Stimulated activated CD4-positive, alpha-beta T cell treated with anti-CD3 and anti-CD28 coated beads, Interleukin-4, amount 100 ng/mL, for 48 hours (primary cell): ENCODE results near the gene RS1.

Experiments used
- DNase-seq, 2 donors: peaks; one replicate each; pipeline ENCODE4 v3.0.0-alpha.2; 2020; ENCODE audit warnings: low read depth in 2 of 2

The RS1 gene

DNA sequence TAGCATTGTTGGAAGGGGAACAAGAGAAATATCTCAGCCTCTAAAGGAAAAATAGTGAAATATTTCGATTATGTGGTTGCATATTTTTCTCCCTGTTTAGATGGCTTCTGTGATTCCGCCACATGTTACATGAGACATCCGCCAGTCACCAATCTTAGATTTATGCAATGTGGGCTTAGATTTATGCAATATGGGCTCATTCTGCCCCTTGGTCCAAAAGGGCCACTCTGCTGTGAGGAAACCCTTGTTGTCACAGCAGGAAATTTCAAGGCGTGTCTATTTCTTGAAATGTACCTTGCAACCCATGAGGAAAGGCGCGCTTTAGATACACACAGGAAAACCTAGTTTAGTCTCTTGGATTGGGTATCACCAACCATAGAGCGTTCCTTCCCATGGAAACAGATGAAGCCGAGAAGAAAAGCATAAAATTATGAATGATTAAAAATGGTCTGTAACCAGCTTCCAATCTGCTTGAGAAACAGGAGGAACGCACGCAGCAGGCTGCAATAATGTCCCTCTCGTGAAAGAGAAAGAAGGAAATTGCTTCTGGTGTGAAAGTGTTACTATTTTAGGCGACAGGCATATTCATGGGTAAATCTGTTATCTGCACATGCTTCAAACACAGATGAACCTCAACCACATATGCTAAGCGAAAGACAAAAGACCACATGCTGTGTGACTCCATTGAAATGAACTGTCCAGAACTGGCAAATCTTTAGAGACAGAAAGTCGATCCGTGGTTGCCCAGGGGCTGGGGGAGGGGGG, 3.7 kb downstream of the RS1 start:
- no peak for DNase-seq

DNA sequence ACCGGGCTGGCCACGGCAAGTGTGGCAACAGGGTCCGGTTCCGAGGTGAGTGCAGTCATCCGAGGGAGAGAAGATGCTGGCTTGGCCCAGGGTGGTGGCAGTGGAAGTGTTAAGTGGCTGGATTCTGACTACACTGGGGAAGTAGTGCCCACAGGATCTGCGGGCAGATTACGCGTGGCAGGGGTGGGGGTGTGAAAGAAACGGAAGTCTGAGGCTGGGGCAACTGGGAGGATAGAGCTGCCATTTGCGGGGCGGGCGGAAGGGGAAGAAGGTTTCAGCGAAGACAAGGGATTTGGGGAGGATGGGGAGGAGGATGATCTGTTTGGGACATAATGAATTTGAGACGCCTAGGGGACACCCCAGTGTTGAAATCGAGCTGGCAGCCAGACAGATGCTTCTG, 5.3 kb downstream of the RS1 start:
- DNase-seq = no peak

DNA sequence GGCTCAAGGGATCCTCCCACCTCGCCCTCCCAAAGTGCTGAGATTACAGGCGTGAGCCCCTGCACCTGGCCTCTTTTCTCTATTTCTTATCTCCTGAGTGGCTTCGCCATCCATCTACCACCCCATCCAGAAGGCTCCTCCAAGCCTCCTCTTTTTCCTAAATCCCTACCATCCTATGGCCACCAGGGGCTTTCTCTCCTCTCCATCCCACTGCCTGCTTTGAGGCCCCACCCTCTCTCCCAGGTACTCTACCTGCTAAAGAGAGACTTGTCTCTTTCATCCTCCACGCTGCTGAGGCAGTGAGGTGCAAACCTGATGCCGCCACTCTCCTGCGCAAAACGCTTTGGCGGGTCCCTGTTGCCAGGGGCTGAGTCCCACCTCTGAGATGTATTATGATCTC, 7.0 kb downstream of the RS1 start:
- DNase-seq = no peak

DNA sequence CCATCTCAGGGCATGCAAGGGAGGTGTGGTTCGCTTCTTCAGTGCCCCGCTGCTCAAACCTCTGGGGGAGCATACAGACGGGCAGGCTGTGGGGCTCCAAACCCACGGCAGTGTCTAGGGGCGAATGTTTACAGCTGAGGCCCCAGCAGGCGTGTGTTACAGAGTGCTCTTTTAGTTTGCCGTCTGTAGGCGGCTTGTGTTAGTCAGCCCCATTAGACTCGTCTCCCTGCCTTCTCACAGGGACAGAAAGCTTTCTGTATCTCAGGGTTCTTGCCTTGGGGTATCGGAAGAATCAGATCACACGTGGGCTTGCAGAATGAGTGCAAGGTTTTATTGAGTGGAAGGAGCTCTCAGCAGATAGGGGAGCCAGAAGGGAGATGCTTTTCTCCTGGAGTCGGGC, 10.6 kb downstream of the RS1 start:
- no peak for DNase-seq

DNA sequence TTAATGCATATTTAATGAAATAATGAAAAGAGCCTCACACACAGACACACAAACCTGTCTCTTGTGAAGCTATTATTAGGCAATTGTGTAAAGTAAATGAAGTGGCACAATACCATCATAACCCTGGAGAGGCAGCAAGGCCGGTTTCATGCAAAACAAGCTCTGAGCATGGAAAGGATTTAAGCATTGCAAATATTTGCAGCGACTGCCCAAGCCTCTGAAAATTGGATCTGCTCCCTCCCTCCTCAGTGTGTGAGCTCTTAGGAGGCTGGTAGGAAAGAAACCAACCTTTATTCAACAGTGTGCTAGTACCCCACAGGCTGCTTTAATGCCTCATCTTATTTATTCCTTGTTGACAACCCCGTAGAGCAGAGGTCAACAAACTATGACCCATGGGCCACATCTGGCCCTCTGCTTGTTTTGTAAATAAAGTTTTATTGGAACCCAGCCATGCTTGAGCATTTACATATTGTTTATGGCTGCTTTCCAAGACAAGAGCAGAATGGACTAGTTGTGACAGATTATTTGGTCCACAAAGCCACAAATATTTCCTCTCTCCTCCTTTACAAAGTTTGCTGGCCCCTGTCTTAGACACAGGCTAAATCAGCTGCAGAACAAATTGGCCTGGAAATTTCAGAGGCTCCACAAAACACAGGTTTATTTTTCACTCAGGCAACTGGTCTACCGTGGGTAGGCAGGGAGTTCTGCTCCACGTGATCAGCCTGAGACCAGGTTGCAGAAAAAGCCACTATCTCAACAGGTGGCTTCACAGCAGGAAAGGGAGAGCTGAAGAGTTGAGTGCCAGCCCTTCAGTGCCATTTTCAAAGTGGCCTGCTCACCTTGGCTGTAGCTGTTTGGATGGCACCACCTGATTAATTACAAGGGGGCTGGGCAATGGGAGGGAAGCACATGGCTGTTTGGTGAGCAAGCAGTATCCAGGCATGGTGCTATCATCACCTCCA, 16.8 kb downstream of the RS1 start:
- no peak for DNase-seq

DNA sequence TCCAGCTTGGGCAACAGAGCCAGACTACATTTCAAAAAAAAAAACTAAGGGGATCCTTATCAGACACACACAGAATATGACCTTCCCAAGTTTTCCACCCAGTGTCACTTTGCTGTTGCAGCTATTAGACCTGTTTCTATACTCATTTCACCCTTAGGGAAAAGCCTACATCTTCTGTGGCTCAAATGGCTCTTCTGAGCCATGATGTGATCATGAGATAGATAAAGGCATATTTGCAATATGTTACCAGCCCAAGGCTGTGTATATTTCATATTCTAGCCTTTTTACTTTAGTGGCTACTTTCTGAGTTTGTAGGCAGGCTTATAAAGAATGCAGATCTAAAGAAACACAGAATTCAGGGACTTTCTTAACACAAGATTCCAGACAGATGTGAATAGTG, 19.3 kb downstream of the RS1 start:
- DNase-seq = no peak

DNA sequence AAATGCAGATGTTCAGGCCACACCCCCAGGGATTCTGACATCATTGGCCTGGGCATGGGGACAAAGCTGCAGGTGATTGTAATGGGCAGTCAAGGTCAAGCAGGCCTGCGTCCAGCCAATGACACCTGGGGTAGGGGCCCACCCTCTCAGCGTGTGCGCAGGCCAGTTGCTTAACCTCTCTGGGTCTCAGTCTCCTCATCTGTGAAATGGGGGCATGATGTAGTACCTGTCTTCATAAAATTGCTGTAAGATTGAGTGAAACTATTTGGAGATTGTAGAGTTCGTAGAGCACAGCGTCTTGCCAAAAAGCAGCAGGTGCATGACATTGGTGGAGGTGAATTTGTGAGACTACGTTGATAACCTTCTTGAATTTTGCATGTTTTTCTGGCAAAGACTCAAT, 21.2 kb downstream of the RS1 start:
- DNase-seq = no peak

DNA sequence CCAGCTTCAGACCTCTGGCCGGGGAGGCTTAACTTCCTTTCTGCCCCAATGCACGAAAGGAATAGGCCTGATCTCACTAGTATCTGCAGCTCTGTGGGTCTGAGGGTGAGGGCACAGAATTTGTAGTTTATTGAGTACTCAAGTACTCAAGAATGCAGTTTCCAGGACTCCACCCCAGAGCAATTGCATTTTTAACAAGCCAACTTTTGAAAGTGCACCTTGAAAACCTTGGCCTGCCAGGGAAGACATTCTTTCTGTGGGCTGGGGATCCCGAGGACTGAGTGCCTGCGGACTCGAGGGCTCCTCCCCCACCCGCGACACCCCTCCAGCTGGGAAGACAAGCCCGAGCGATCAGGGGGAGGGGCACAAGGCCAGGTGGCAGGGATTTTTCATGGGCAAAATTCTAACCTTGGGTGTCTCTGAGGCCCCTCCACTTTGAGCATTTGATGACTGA, 22.4 kb downstream of the RS1 start:
- no peak for DNase-seq

DNA sequence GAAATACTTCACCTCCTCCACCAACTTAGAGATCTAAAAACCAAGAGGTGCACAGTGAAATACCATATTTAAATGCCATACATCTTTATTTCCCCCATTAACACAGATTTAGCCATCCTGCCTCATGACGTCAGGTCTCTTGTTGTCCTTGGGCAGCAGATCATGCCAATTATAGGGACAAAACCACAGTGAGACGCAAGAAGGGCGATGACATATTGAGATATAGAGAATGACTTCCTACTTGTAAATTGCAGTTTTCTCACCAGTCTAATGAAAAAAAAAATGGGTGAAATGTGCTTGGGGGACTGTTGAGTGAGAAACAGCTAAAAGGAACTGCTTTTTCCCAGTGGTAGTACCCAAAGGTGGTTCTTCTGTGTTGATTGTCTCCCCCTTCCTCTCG, 24.3 kb downstream of the RS1 start:
- DNase-seq = no peak

DNA sequence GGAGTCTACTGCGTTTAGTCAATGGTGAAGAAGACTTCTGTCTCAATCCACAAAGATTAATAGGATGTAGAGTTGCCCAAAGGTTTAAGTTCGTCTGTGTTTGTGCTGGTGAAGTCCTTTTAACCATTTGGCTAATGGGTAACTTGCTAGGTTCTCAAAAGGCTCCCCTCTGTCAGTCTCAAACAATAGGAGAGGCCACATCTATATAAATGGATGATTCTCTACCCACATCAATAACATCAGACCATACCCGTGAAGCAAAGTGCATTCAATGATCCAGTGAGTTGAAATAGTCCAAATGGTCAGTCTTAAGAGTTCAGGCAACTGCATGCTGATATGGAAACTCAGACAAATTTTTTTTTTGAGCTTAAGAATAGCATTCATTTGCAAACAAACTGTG, 28.1 kb downstream of the RS1 start:
- DNase-seq = no peak

DNA sequence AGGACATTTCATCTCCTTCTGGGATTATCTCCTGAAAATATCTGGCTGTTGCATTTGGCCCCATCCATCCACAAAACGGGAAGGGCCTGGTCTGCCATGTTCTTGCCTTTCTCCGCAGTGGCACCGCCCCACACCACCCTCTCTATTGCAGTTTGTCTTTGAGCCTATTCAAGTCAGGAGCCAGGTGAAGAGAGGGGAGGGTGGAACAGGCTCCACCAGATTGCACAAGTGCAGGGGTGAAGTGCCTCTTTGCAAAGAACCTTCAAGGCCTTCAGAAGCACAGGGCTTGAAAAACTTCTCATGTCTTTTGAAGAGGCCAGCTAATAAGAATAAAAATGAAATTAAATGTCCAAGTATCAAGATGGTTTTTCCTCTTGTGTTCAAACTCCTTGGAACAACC, 28.7 kb downstream of the RS1 start:
- DNase-seq = no peak

DNA sequence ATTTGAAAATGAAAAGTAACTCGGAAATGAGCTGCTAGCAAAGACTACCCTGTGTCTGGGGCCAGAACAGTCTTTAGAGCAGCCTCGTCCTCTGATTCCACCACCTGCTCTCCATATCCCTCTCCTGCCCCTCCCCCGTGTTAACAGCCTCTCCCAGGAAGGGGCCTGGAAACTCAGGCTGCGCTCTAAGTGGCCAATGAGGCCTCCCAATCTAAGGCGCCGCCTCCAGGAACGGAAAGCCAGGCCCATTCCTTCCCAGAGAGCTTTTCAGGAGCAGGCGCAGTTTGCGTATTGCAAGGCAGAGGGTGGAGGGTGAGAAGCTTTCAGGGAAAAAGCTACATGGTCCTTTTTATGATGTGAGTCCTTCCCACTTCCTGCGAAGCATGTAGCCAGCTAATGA, 31.2 kb downstream of the RS1 start:
- DNase-seq = no peak

DNA sequence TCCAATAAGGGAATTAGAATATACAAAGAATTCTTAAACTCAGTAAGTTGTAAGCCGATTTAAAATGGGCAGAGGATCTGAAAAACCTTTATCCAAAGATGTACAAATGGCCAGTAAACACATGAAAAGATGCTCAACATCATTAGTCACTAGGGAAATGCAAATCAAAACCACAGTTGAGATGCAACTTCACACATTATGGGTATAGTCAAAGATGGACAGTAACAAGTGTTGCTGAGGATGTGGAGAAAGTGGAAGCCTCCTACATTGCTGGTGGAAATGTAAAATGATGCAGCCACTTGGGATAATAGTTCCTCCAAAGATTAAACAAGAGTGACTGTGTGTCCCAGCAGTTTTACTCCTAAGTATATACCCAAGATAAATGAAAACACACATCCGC, 32.6 kb downstream of the RS1 start:
- DNase-seq = no peak

DNA sequence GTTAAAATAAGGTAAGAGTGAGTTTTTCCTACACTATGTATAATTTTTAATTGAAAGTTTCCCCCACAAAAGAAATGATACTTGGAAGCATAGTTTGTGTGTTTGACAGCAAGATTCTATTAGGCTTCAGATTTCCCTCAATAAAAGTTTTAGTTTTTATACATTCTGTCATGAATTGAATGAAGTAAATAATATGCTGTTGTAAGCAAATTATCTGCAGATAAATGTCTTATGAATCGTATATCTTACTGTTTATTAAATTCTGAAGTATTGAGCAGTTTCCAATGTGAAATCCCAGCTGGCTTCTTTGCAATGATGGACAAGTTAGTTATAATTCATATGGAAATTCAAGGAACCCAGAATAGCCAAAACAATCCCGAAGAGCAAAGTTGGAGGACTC, 33.5 kb downstream of the RS1 start:
- DNase-seq = no peak

DNA sequence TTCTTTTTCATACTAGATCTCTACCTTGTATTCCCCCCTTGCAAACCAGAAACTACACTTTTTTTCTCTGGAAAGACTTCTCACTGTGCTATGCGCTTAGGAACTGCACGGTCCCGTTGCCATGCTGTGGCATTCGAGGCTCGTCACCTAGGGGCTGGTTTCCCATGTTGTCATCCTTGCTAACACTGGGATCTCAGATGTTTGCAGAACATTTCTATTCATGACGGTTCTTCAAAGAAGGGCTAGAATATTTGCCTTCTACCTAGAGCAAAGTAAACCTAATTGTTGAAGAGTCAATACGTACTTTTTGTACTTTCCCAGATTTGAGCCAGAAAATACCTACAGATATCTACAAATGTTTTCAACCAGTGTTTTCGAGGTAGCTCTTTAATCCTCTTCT, 41.0 kb downstream of the RS1 start:
- DNase-seq = no peak

DNA sequence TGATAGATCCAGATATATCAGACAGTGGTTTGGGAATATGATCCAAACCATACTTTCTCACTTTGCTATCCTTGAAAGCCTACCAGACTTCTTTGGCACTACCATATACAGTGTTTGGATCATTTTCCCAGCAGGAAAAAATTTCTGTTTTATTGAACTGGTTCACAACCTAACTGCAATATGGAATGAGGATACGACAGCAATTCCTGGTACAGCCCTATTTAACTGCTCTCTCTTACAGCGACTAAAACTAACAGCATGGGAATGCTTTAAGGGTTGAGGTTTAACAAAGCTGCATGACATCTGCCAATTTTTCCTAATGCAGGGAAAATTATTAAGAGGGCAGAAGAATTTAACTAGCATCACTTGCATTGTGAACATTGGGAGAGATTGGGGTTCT, 47.3 kb downstream of the RS1 start:
- DNase-seq = no peak

DNA sequence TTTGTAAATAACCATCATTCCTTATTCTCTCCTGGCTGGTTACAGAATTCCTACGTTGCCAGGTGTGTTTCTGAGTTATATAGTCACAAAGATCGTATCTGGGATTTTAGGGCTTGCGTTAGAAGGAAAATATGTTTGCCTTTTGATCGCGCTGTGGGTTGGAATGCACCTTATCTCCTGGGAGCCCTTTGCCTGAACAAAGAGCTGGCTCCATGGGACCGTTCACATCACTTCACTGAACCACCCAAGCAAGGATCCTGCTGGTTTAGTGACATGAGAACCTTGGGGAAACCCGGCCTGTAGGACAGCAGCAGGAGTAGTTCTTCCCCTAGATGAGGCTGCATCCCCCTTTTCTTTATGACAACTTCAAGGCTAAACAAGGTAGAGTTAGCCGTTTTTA, 51.6 kb downstream of the RS1 start:
- DNase-seq = no peak

DNA sequence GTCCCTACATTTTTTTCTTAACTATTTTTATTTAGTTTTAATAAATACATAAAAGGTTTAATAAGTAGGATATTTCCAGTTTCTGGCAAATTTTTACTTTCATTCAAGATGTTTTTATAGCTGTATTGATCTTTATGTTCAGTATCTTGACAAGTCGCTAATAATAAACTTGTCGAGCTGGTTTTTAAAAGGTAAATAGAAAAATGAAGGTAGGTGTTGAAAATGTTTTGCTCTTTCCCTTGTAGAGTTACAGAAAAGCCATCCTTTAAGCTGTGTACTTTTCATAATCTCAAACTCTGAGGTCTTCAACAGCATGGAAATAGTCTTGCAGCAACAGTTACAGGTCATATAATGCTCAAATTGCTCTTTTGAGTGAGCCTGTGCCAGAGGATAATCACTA, 52.6 kb downstream of the RS1 start:
- no peak for DNase-seq

DNA sequence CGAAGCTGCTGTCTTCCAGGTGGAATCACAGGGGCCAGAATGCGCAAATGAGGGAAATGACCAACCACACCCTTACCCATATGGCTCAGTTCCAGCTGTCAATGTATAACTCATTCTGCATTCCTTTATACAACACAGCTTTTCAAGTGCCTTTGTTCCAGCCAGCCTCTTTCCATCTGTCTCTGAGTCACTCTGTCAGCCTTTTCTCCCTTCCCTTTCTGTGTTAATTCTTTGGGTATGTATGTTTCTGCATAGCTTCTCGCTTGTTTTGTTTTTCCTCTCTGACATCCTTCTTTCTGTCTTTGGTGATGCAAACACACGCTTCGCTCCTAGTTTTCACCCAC, 54.5 kb downstream of the RS1 start:
- no peak for DNase-seq

DNA sequence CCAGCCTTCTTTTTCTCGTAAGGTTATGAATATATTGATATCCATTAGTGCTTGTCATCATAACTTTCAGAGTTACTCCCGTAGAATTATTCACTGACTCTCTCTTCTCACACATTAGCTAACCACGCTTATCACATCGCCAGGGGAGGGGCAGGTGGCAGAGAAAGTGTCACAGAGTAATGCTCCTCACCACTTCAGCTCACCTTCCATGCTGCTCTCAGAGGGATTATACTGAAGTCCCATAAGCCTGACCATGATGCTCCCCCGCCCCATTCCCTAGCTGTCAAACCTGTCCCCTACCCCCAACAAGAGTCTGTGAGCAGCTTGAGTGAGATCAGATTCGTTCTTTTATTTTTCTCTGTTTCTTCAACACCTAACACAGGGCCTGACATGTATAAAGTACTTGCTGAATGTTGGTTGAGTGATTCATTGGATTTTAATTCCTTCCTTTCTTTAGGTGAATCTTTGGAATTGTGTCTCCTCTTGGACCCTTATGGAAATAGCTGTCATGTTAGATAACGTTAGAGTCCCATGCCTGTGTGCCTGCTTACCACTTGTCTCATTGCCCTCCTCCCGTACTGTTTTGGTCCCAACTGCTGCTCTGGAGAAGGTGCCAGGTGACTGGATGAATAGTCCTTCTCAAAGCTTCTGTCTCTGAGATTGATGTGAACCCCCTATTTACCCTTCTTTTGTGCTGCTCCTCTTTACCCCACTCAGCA, 55.1 kb downstream of the RS1 start:
- DNase-seq = no peak

DNA sequence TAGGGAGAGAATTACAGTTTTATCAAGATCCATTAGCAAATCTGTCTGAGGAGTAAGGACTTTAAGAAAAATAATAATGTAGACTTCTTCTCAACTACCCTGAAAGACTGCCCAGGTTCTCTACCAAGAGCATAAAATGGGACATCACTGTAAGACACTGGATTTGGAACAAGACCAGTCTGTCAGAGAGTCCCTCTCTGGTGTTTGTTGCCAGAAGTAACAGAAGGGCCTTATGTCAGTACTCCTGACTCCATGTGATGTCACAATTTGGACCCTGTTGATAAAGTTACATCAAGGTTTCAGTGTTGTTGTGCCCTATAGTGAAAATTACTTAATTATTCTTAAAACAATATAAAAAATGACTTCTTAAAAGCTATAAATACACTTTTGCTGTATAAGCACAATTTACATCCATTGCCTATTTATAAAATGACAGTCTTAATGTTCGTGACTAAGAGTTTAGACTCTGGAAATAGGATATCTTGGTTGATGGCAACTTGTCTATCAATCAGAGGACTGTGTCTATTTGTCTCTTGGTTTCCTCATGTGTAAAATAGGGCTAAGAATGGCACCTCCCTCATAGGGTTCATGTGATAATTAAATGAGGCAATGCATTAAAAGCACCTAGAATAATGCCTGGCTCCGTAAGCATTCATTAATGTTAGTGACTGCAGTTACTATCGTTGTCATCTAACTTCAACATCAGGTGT, 57.8 kb downstream of the RS1 start:
- no peak for DNase-seq

DNA sequence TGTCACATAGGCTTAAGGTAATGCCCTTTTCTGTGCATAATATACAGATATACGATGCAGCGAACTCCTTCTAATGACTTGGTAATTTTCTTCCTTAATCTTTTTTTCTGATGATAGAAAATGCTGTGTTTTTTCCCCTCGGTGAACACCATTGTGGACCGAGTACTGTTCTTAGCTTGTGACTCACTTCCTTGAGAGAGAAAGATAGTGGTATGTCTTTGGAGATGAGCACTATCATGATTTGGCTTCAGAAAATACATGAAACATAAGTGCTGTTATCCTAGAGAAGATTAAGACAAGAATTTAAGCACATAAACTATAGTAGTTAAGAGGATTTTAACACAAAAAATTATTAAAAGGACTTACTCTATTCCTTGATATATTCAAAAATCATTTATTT, 63.9 kb downstream of the RS1 start:
- no peak for DNase-seq
